HEK293 (cell line): ENCODE data around the gene NMNAT2.

ENCODE experiments used
- CTCF ChIA-PET: fragments of 350-600 bp; formaldehyde crosslinking; extraction: SDS; loops from one replicate; lab custom pipeline; 2021; ENCODE audit warnings: antibody characterized with exemption; lab: Yijun Ruan, JAX
- POLR2A ChIA-PET: fragments of 300-600 bp; formaldehyde crosslinking; extraction: SDS; loops from one replicate; lab custom pipeline; 2020; ENCODE audit warnings: antibody characterized with exemption, inconsistent platforms; lab: Yijun Ruan, JAX
- H3K27ac ChIP-seq: fragments of 200-500 bp; sonication (Bioruptor generic); 2 replicates; pipeline ENCODE4 v1.5.1; 2014; ENCODE audit warnings: low read depth, low read length, control low read depth, inconsistent platforms; ENCODE audit errors: extremely low read depth
- H3K36me3 ChIP-seq, 2 experiments: fragments of 200-500 bp in 1 of 2; sonication (Bioruptor generic) in 1 of 2; 1 replicate in 1 of 2; 2 replicates in 1 of 2; pipeline ENCODE4 v1.5.1; 2014 to 2017; ENCODE audit warnings: inconsistent platforms in 2 of 2, low read length in 2 of 2; ENCODE audit not compliant: control insufficient read depth in 2 of 2, insufficient read depth in 1 of 2
- H3K4me1 ChIP-seq: fragments of 200-500 bp; sonication (Bioruptor generic); 2 replicates; pipeline ENCODE4 v1.5.1; 2014; ENCODE audit warnings: mild to moderate bottlenecking, low read length, inconsistent platforms; ENCODE audit not compliant: control insufficient read depth, insufficient read depth
- H3K4me3 ChIP-seq: 2 replicates; pipeline ENCODE4 v1.5.1; 2011; ENCODE audit warnings: low read depth, mild to moderate bottlenecking, control low read depth, low read length, moderate library complexity
- H3K9me3 ChIP-seq: fragments of 200-500 bp; sonication (Bioruptor generic); 2 replicates; pipeline ENCODE4 v1.5.1; 2014; ENCODE audit warnings: low read depth, low read length, inconsistent platforms; ENCODE audit not compliant: control insufficient read depth, insufficient read depth
- HOXA7 ChIP-seq: sonication (generic); formaldehyde crosslinking; IDR thresholded peaks from 2 replicates; pipeline ENCODE4 v1.8.1; 2022; ENCODE audit warnings: missing genetic modification reagents, borderline replicate concordance
- HOXD13 ChIP-seq: sonication (generic); formaldehyde crosslinking; IDR thresholded peaks from 2 replicates; pipeline ENCODE4 v1.8.0; 2022; ENCODE audit warnings: missing genetic modification reagents, borderline replicate concordance
- SETDB1 ChIP-seq: IDR thresholded peaks from one replicate; pipeline ENCODE4 v1.6.1; 2017; ENCODE audit warnings: mild to moderate bottlenecking, low read length, moderate library complexity, mixed read lengths; ENCODE audit not compliant: insufficient read length
- TRIM28 ChIP-seq: IDR thresholded peaks from 2 replicates; pipeline ENCODE4 v1.6.1; 2011; ENCODE audit warnings: low read length, control low read depth, borderline replicate concordance
- YY2 ChIP-seq: fragments of 450-650 bp; formaldehyde crosslinking; IDR thresholded peaks from 2 replicates; pipeline ENCODE4 v1.5.1; 2016; ENCODE audit warnings: missing biosample characterization, missing genetic modification characterization
- ZNF2 ChIP-seq: fragments of 450-650 bp; formaldehyde crosslinking; IDR thresholded peaks from 2 replicates; pipeline ENCODE4 v1.5.1; 2016; ENCODE audit warnings: missing biosample characterization, missing genetic modification characterization
- ZNF211 ChIP-seq: fragments of 450-650 bp; formaldehyde crosslinking; IDR thresholded peaks from 2 replicates; pipeline ENCODE4 v1.5.1; 2016; ENCODE audit warnings: low read depth, missing biosample characterization, missing genetic modification characterization
- ZNF223 ChIP-seq: fragments of 450-650 bp; formaldehyde crosslinking; IDR thresholded peaks from 2 replicates; pipeline ENCODE4 v1.5.1; 2016; ENCODE audit warnings: missing biosample characterization, missing genetic modification characterization
- ZNF239 ChIP-seq: fragments of 450-650 bp; formaldehyde crosslinking; IDR thresholded peaks from 2 replicates; pipeline ENCODE4 v1.5.1; 2016; ENCODE audit warnings: missing biosample characterization, missing genetic modification characterization
- ZNF280C ChIP-seq: fragments of 450-650 bp; formaldehyde crosslinking; IDR thresholded peaks from 2 replicates; pipeline ENCODE4 v1.5.1; 2016; ENCODE audit warnings: missing biosample characterization, missing genetic modification characterization
- ZNF398 ChIP-seq: fragments of 450-650 bp; formaldehyde crosslinking; IDR thresholded peaks from 2 replicates; pipeline ENCODE4 v1.5.1; 2017; ENCODE audit warnings: missing biosample characterization, missing genetic modification characterization
- ZNF433 ChIP-seq: fragments of 450-650 bp; formaldehyde crosslinking; IDR thresholded peaks from 2 replicates; pipeline ENCODE4 v1.5.1; 2016; ENCODE audit warnings: missing biosample characterization, missing genetic modification characterization, low read depth
- ZNF513 ChIP-seq: fragments of 450-650 bp; IDR thresholded peaks from 2 replicates; pipeline ENCODE4 v1.5.1; 2018; ENCODE audit warnings: missing biosample characterization, missing genetic modification characterization
- ZNF529 ChIP-seq: fragments of 450-650 bp; formaldehyde crosslinking; IDR thresholded peaks from 2 replicates; pipeline ENCODE4 v1.5.1; 2017; ENCODE audit warnings: missing genetic modification characterization, missing biosample characterization; ENCODE audit not compliant: insufficient replicate concordance
- ZNF530 ChIP-seq: fragments of 450-650 bp; formaldehyde crosslinking; IDR thresholded peaks from 2 replicates; pipeline ENCODE4 v1.5.1; 2016; ENCODE audit warnings: low read depth, missing biosample characterization, missing genetic modification characterization
- ZNF548 ChIP-seq: fragments of 450-650 bp; formaldehyde crosslinking; IDR thresholded peaks from 2 replicates; pipeline ENCODE4 v1.5.1; 2016; ENCODE audit warnings: missing biosample characterization, missing genetic modification characterization
- ZNF561 ChIP-seq: fragments of 450-650 bp; IDR thresholded peaks from 2 replicates; pipeline ENCODE4 v1.5.1; 2018; ENCODE audit warnings: missing biosample characterization, missing genetic modification characterization, borderline replicate concordance
- ZNF639 ChIP-seq: fragments of 450-650 bp; formaldehyde crosslinking; IDR thresholded peaks from 2 replicates; pipeline ENCODE4 v1.5.1; 2016; ENCODE audit warnings: missing biosample characterization, missing genetic modification characterization
- ZNF658 ChIP-seq: fragments of 450-650 bp; formaldehyde crosslinking; IDR thresholded peaks from 2 replicates; pipeline ENCODE4; 2016; ENCODE audit warnings: missing biosample characterization, missing genetic modification characterization
- ZNF837 ChIP-seq: fragments of 450-650 bp; formaldehyde crosslinking; IDR thresholded peaks from 2 replicates; pipeline ENCODE4 v1.5.1; 2016; ENCODE audit warnings: missing biosample characterization, missing genetic modification characterization
- ZSCAN18 ChIP-seq: fragments of 450-650 bp; formaldehyde crosslinking; IDR thresholded peaks from 2 replicates; pipeline ENCODE4 v1.5.1; 2016; ENCODE audit warnings: missing biosample characterization, missing genetic modification characterization

NMNAT2 gene

GRCh38 chr1:183218027-183218618 is 200.1 kb downstream of the NMNAT2 start:
- CTCF ChIA-PET, result interaction anchor here (0.8 to 12.6 kb wide), 6 partner anchors 10 to 255 kb away, joined by 3 to 135 read pairs (median 4); no protein-coding TSS in a partner anchor
- peaks cover 15% of the 10 kb centered on the region for H3K4me1 ChIP-seq
- TF ChIP-seq ZNF280C, result no peak
- no peak for TF ChIP-seq ZNF561
- TF ChIP-seq TRIM28, result no peak
- TF ChIP-seq ZNF211 (tag by site-specific recombination), result no peak
- TF ChIP-seq ZNF837, result no peak
- no peak for TF ChIP-seq ZSCAN18 (tag by site-specific recombination)
- no peak for TF ChIP-seq ZNF548 (tag by site-specific recombination)
- no peak for TF ChIP-seq HOXA7 (CRISPR knock-in tag)
- no peak for TF ChIP-seq ZNF639 (tag by site-specific recombination)
- no peak for TF ChIP-seq HOXD13 (CRISPR knock-in tag)
- TF ChIP-seq ZNF433 (tag by site-specific recombination), result no peak
- TF ChIP-seq, all 188 proteins: peak for 0
- H3K9me3 ChIP-seq, result no peaks in the 10 kb centered on the region
- no peak overlapping the region for H3K4me3 ChIP-seq
- POLR2A ChIA-PET, result no interaction called here
- H3K36me3 ChIP-seq, result no peaks in the 10 kb centered on the region
- H3K27ac ChIP-seq, result no peak overlapping the region

GRCh38 chr1:183215936-183216335 is 202.2 kb downstream of the NMNAT2 start:
- CTCF ChIA-PET, result interaction anchor here (0.6 to 4.8 kb wide), 3 partner anchors 10 to 251 kb away, joined by 3 to 33 read pairs (median 6); no protein-coding TSS in a partner anchor

GRCh38 chr1:183215076-183215720 is 203.0 kb downstream of the NMNAT2 start:
- CTCF ChIA-PET, result interaction anchor here (0.6 to 2.3 kb wide), 2 partner anchors 11 to 250 kb away, joined by 3 to 6 read pairs; no protein-coding TSS in a partner anchor
- POLR2A ChIA-PET, result no interaction called here
- Histone ChIP-seq H3K27ac (no peak overlapping the region), H3K9me3 (no peaks in the 10 kb centered on the region), H3K4me1 (peaks cover 15% of the 10 kb centered on the region), H3K4me3 (no peak overlapping the region), H3K36me3 (no peaks in the 10 kb centered on the region)
- TF ChIP-seq ZNF398, result no peak
- TF ChIP-seq YY2, result no peak
- no peak for TF ChIP-seq ZSCAN18 (tag by site-specific recombination)
- no peak for TF ChIP-seq HOXD13 (CRISPR knock-in tag)
- no peak for TF ChIP-seq ZNF513 (tag by site-specific recombination)
- no peak for TF ChIP-seq ZNF658 (tag by site-specific recombination)
- TF ChIP-seq ZNF530 (tag by site-specific recombination), result no peak
- no peak for TF ChIP-seq ZNF223
- TF ChIP-seq ZNF529 (tag by site-specific recombination), result no peak
- no peak for TF ChIP-seq ZNF2

More at GRCh38 chr1:183215936-183216335, 202.2 kb downstream of the NMNAT2 start:
- no peak overlapping the region for H3K27ac ChIP-seq
- peaks cover 15% of the 10 kb centered on the region for H3K4me1 ChIP-seq
- no peak for TF ChIP-seq ZNF239 (tag by site-specific recombination)
- no peak for TF ChIP-seq SETDB1
- POLR2A ChIA-PET, result no interaction called here
- no peak overlapping the region for H3K4me3 ChIP-seq
- H3K36me3 ChIP-seq, result no peaks in the 10 kb centered on the region
- no peaks in the 10 kb centered on the region for H3K9me3 ChIP-seq
